H1 (cell line): ENCODE results near the gene CASQ2. TPM values are rescaled to one million over a fixed set of nuclear protein-coding genes. Genes with fewer than 3 reads are reported as not detected.

Experiments used
- CTCF ChIA-PET: fragments of 300-600 bp; sonication (Branson Sonifier 250); formaldehyde crosslinking; loops from one replicate; lab custom pipeline; 2021; ENCODE audit not compliant: partially characterized antibody; lab: Charles Lee
- POLR2A ChIA-PET: fragments of 300-600 bp; sonication (Branson Sonifier 250); formaldehyde crosslinking; loops from one replicate; lab custom pipeline; 2021; ENCODE audit warnings: inconsistent platforms; ENCODE audit not compliant: partially characterized antibody; lab: Charles Lee
- DNase-seq, 2 experiments: peaks; one replicate each; pipeline versions ENCODE4 v3.0.0 to v3.0.0-alpha.2; 2010 to 2022; ENCODE audit warnings: low spot score in 2 of 2, low read depth in 1 of 2, mixed read lengths in 1 of 2
- FAIRE-seq: peaks from 2 replicates; lab custom pipeline; 2011; peaks lifted over from hg19 to GRCh38; lab: Jason Lieb, UNC
- H2AFZ ChIP-seq: 2 replicates; pipeline ENCODE4 v1.8.1; 2012; ENCODE audit warnings: low read length, inconsistent platforms
- H2AK5ac ChIP-seq: 2 replicates; pipeline ENCODE4 v1.6.1; 2013; ENCODE audit warnings: low read depth, low read length
- H2BK120ac ChIP-seq: replicated peaks from 2 replicates; pipeline ENCODE3; 2013; ENCODE audit warnings: low read depth, low read length, inconsistent platforms
- H2BK12ac ChIP-seq: 2 replicates; pipeline ENCODE4 v1.6.1; 2013; ENCODE audit warnings: low read depth, low read length
- H2BK15ac ChIP-seq: 2 replicates; pipeline ENCODE4 v1.6.1; 2013; ENCODE audit warnings: low read length
- H2BK20ac ChIP-seq: 2 replicates; pipeline ENCODE4 v1.6.1; 2013; ENCODE audit warnings: low read length
- H2BK5ac ChIP-seq: 2 replicates; pipeline ENCODE4 v1.6.1; 2013; ENCODE audit warnings: low read depth, low read length
- H3K14ac ChIP-seq: 2 replicates; pipeline ENCODE4 v1.6.1; 2013; ENCODE audit warnings: inconsistent platforms; ENCODE audit not compliant: insufficient read length
- H3K18ac ChIP-seq: 2 replicates; pipeline ENCODE4 v1.6.1; 2013; ENCODE audit warnings: low read length; ENCODE audit errors: extremely low read depth
- H3K23ac ChIP-seq: 2 replicates; pipeline ENCODE4 v1.6.1; 2013; ENCODE audit warnings: inconsistent platforms; ENCODE audit not compliant: insufficient read length
- H3K23me2 ChIP-seq: 2 replicates; pipeline ENCODE4 v1.6.1; 2013; ENCODE audit warnings: low read depth, low read length
- H3K27ac ChIP-seq: 2 replicates; pipeline ENCODE4 v1.6.1; 2011; ENCODE audit warnings: low read depth, low read length, inconsistent platforms
- H3K27me3 ChIP-seq, 4 experiments: replicated peaks in 1 of 4; 1 replicate in 1 of 4; 2 replicates in 3 of 4; pipeline versions ENCODE4 v1.6.1 to v1.8.1; 2011 to 2013; ENCODE audit warnings: low read length in 3 of 4, mild to moderate bottlenecking in 3 of 4, inconsistent platforms in 2 of 4, mixed read lengths in 2 of 4, moderate library complexity in 1 of 4; ENCODE audit not compliant: control insufficient read depth in 3 of 4, insufficient read depth in 3 of 4; ENCODE audit errors: extremely low read depth in 1 of 4
- H3K36me3 ChIP-seq, 4 experiments: 2 replicates each; pipeline versions ENCODE4 v1.6.1 to v1.8.1; 2011 to 2013; ENCODE audit warnings: mild to moderate bottlenecking in 4 of 4, low read length in 3 of 4, moderate library complexity in 2 of 4, control low read depth in 1 of 4, inconsistent platforms in 1 of 4; ENCODE audit not compliant: insufficient read depth in 4 of 4, control insufficient read depth in 2 of 4
- H3K4ac ChIP-seq: replicated peaks from 2 replicates; pipeline ENCODE3; 2013; ENCODE audit warnings: low read length, low read depth, mixed read lengths, inconsistent platforms; ENCODE audit not compliant: insufficient read length
- H3K4me1 ChIP-seq, 4 experiments: replicated peaks in 1 of 4; 1 replicate in 1 of 4; 2 replicates in 3 of 4; pipeline versions ENCODE4 v1.6.1 to v1.8.1; 2011 to 2013; ENCODE audit warnings: low read length in 3 of 4, inconsistent platforms in 2 of 4, mixed read lengths in 1 of 4; ENCODE audit not compliant: insufficient read depth in 4 of 4, control insufficient read depth in 3 of 4
- H3K4me2 ChIP-seq, 2 experiments: 2 replicates each; pipeline versions ENCODE4 v1.6.1 to v1.8.1; 2011 to 2013; ENCODE audit warnings: low read depth in 2 of 2, low read length in 2 of 2, control low read depth in 1 of 2, inconsistent platforms in 1 of 2, mild to moderate bottlenecking in 1 of 2; ENCODE audit not compliant: insufficient read depth in 1 of 2
- H3K4me3 ChIP-seq, 4 experiments: fragments of 200-600, 300-600 bp in 1 of 4; sonication (generic), shearing (Covaris generic), sonication (Bioruptor Twin) in 1 of 4; 2 replicates each; pipeline versions ENCODE4 v1.5.1 to v1.8.1; 2011 to 2016; ENCODE audit warnings: low read length in 4 of 4, low read depth in 3 of 4, control low read depth in 2 of 4, inconsistent platforms in 2 of 4, mild to moderate bottlenecking in 2 of 4, mixed read lengths in 1 of 4, moderate library complexity in 1 of 4; ENCODE audit not compliant: insufficient read depth in 2 of 4; ENCODE audit errors: extremely low read depth in 1 of 4
- H3K56ac ChIP-seq: replicated peaks from 2 replicates; pipeline ENCODE3; 2013; ENCODE audit warnings: low read depth, mild to moderate bottlenecking, mixed read lengths, low read length, inconsistent platforms; ENCODE audit not compliant: insufficient read length
- H3K79me1 ChIP-seq: 2 replicates; pipeline ENCODE4 v1.6.1; 2013; ENCODE audit warnings: low read depth, low read length, control low read depth
- H3K79me2 ChIP-seq, 2 experiments: 2 replicates each; pipeline versions ENCODE4 v1.6.1 to v1.8.1; 2012 to 2013; ENCODE audit warnings: low read length in 2 of 2, mild to moderate bottlenecking in 2 of 2, inconsistent platforms in 1 of 2; ENCODE audit not compliant: insufficient read depth in 2 of 2, control insufficient read depth in 1 of 2
- H3K9ac ChIP-seq, 4 experiments: replicated peaks in 1 of 4; 1 replicate in 1 of 4; 2 replicates in 3 of 4; pipeline versions ENCODE4 v1.6.1 to v1.8.1; 2011 to 2013; ENCODE audit warnings: low read depth in 3 of 4, low read length in 3 of 4, control low read depth in 2 of 4, mild to moderate bottlenecking in 2 of 4, moderate library complexity in 2 of 4, inconsistent platforms in 1 of 4; ENCODE audit errors: extremely low read depth in 1 of 4
- H3K9me3 ChIP-seq, 2 experiments: 2 replicates each; pipeline versions ENCODE4 v1.6.1 to v1.8.1; 2012 to 2013; ENCODE audit warnings: mild to moderate bottlenecking in 2 of 2, moderate library complexity in 2 of 2, control low read depth in 1 of 2, inconsistent platforms in 1 of 2, low read depth in 1 of 2, low read length in 1 of 2, mixed read lengths in 1 of 2; ENCODE audit not compliant: insufficient read depth in 2 of 2
- H4K20me1 ChIP-seq, 2 experiments: replicated peaks in 1 of 2; 2 replicates each; pipeline versions ENCODE3 to v1.8.1; 2011 to 2013; ENCODE audit warnings: inconsistent platforms in 2 of 2, low read length in 2 of 2, mild to moderate bottlenecking in 1 of 2; ENCODE audit not compliant: insufficient read depth in 2 of 2, control insufficient read depth in 1 of 2
- H4K5ac ChIP-seq: 2 replicates; pipeline ENCODE4 v1.6.1; 2013; ENCODE audit warnings: low read length, low read depth, mixed read lengths, inconsistent platforms; ENCODE audit not compliant: insufficient read length
- H4K8ac ChIP-seq: 2 replicates; pipeline ENCODE4 v1.8.0; 2013; ENCODE audit warnings: mild to moderate bottlenecking, moderate library complexity, low read length, inconsistent platforms; ENCODE audit not compliant: insufficient read depth; ENCODE audit errors: extremely low read depth
- H4K91ac ChIP-seq: replicated peaks from 2 replicates; pipeline ENCODE3; 2013; ENCODE audit warnings: low read length, mixed read lengths, inconsistent platforms; ENCODE audit not compliant: insufficient read length
- ASH2L ChIP-seq: fragments of 200-600, 300-600 bp; sonication (generic); IDR thresholded peaks from one replicate; pipeline ENCODE4 v1.7.1; 2017; ENCODE audit warnings: low read length
- CBX5 ChIP-seq: fragments of 300-800, 300-1000 bp; sonication (generic); IDR thresholded peaks from 2 replicates; pipeline ENCODE4 v1.7.1; 2016; ENCODE audit warnings: antibody characterized with exemption, low read length, low read depth
- CTCF ChIP-seq, 3 experiments: IDR thresholded peaks; 1 replicate in 2 of 3; 2 replicates in 1 of 3; pipeline versions ENCODE4 v1.5.1 to v1.6.1; 2011; ENCODE audit warnings: low read length in 3 of 3, mild to moderate bottlenecking in 3 of 3, inconsistent platforms in 2 of 3, low read depth in 1 of 3, moderate library complexity in 1 of 3; ENCODE audit not compliant: insufficient read depth in 1 of 3; ENCODE audit errors: control extremely low read depth in 1 of 3
- JUND ChIP-seq: IDR thresholded peaks from 2 replicates; pipeline ENCODE4 v1.6.1; 2011; ENCODE audit warnings: mild to moderate bottlenecking, improper control_type of control experiment, low read length
- KDM4A ChIP-seq: IDR thresholded peaks from one replicate; pipeline ENCODE4 v1.7.1; 2012; ENCODE audit warnings: low read depth, mild to moderate bottlenecking, moderate library complexity, low read length, inconsistent platforms; ENCODE audit not compliant: severe bottlenecking
- KDM5A ChIP-seq: fragments of 200-600 bp; IDR thresholded peaks from 2 replicates; pipeline ENCODE4 v1.7.1; 2012; ENCODE audit warnings: mild to moderate bottlenecking, low read length, inconsistent platforms, mixed read lengths
- RBBP5 ChIP-seq: IDR thresholded peaks from 2 replicates; pipeline ENCODE4 v1.7.1; 2012; ENCODE audit warnings: low read depth, mild to moderate bottlenecking, inconsistent platforms, low read length, moderate library complexity, borderline replicate concordance
- SUZ12 ChIP-seq: fragments of 200-600 bp; sonication (generic); IDR thresholded peaks from 2 replicates; pipeline ENCODE4 v1.6.1; 2012; ENCODE audit warnings: mild to moderate bottlenecking, inconsistent platforms, low read length, moderate library complexity, mixed read lengths
- TAF7 ChIP-seq: optimal IDR thresholded peaks from 2 replicates; pipeline ENCODE3; 2011; ENCODE audit warnings: low read depth, mild to moderate bottlenecking, inconsistent platforms, low read length, moderate library complexity, borderline replicate concordance
- TEAD4 ChIP-seq: IDR thresholded peaks from 2 replicates; pipeline ENCODE4 v1.6.1; 2012; ENCODE audit warnings: low read depth, low read length, inconsistent platforms, mixed read lengths
- YY1 ChIP-seq: IDR thresholded peaks from 2 replicates; pipeline ENCODE4 v1.6.1; 2011; ENCODE audit warnings: low read depth, mild to moderate bottlenecking, low read length
- ZNF274 ChIP-seq: IDR thresholded peaks from 2 replicates; pipeline ENCODE4 v1.7.0; 2012; ENCODE audit warnings: low read length, borderline replicate concordance; ENCODE audit errors: extremely low read depth
- WGBS, 2 experiments: shearing (Covaris generic) in 1 of 2; methylation state at CpG; one replicate each; pipeline versions ENCODE4 v1.1.6 to v1.1.7; 2013 to 2015; ENCODE audit warnings: low lambda C conversion rate in 2 of 2, mixed read lengths in 2 of 2, inconsistent platforms in 1 of 2, low coverage in 1 of 2, missing lambda C conversion rate in 1 of 2; ENCODE audit not compliant: insufficient replicate concordance in 2 of 2, insufficient coverage in 1 of 2, insufficient read length in 1 of 2; ENCODE audit errors: extremely low coverage in 1 of 2, missing lambda C conversion rate in 1 of 2; 5-methylcytosine and 5-hydroxymethylcytosine counted together
- polyA plus RNA-seq, 7 experiments: library from polyadenylated mRNA; depleted of rRNA in 3 of 7; stranded (reverse) in 5 of 7; unstranded in 2 of 7; fragments of >200 nt in 5 of 7; fragments of 200-250 nt in 2 of 7; gene quantifications; 1 replicate in 5 of 7; 2 replicates in 1 of 7; 4 replicates in 1 of 7; pipeline versions ENCODE4 v1.2.1 to v1.2.3, GENCODE V29; 2011 to 2013; ENCODE audit warnings: missing spikeins in 2 of 7, mixed read lengths in 2 of 7
- total RNA-seq: library from RNA; stranded (reverse); fragmentation: NEBNext Ultra II Directional; extraction: Animal tissue kit (Norgen Biotek cat#: 25700); gene quantifications from 2 replicates; pipeline ENCODE4 v1.2.1, GENCODE V29; 2021

CASQ2 gene
- total and polyA plus RNA-seq, 2 of the 8 experiments (the other 6 are each of a cell fraction or from before 2014, with no cell fraction given), result not detected

GRCh38 chr1:115767403-115767802, 1.1 kb downstream of the CASQ2 start:
- FAIRE-seq (no peak), DNase-seq (no peak)
- Histone ChIP-seq H3K79me1 (no peaks in the 10 kb centered on the region), H4K20me1 (no peaks in the 10 kb centered on the region), H3K36me3 (no peaks in the 10 kb centered on the region), H3K23ac (no peak overlapping the region), H3K23me2 (no peaks in the 10 kb centered on the region), H3K9me3 (no peaks in the 10 kb centered on the region), H3K9ac (no peak overlapping the region), H2BK15ac (no peak overlapping the region), H3K27me3 (no peaks in the 10 kb centered on the region), H3K27ac (no peak overlapping the region), H2BK12ac (no peak overlapping the region), H2AFZ (0 out of 2 replicates have a peak overlapping the region, but pooled peaks have one; percentile 47), H2BK120ac (no peak overlapping the region), H3K4ac (no peak overlapping the region), H3K4me2 (no peak overlapping the region), H2BK20ac (no peak overlapping the region), H3K18ac (no peak overlapping the region), H3K56ac (no peak overlapping the region), H2AK5ac (no peak overlapping the region), H4K5ac (no peak overlapping the region), H3K4me3 (no peak overlapping the region), H3K4me1 (no peaks in the 10 kb centered on the region; a peak in 2 of 7 replicates), H4K91ac (no peak overlapping the region), H2BK5ac (no peak overlapping the region), H3K79me2 (no peaks in the 10 kb centered on the region), H4K8ac (no peak overlapping the region), H3K14ac (no peak overlapping the region)
- no peak for TF ChIP-seq JUND
- TF ChIP-seq ASH2L, result no peak
- TF ChIP-seq TAF7, result no peak
- no peak for TF ChIP-seq YY1
- TF ChIP-seq ZNF274, result no peak
- TF ChIP-seq CTCF (IDR thresholded peaks at IDR 0.05; ENCODE audit: control extremely low read depth in 1 of 3, insufficient read depth in 1 of 3, low read depth in 1 of 3, low read length in 3 of 3), result no peak
- no peak for TF ChIP-seq SUZ12
- no peak for TF ChIP-seq KDM4A
- no peak for TF ChIP-seq KDM5A
- TF ChIP-seq TEAD4, result no peak
- no peak for TF ChIP-seq CBX5
- no peak for TF ChIP-seq RBBP5
- WGBS, 2 experiments, result 98% methylated on average over 4 of the region's 4 CpGs; no CpG with 5 or more reads in 1 of the 2 experiments
- ChIA-PET POLR2A (no interaction called here), CTCF (interaction anchor here (0.8 to 16.1 kb wide), 4 partner anchors 17 to 582 kb away, joined by 3 to 370 read pairs (median 27); no protein-coding TSS in a partner anchor)
